ENCODE measurements around the gene ZNF783.
A peak's percentile ranks its signal among the peaks of the same experiment; 100 is the strongest.
"Not testable (repeated sequence)": the region's sequence is repeated elsewhere in the genome, so short reads cannot be mapped to it uniquely, and the experiment has no call there.

Gene ZNF783

DNA sequence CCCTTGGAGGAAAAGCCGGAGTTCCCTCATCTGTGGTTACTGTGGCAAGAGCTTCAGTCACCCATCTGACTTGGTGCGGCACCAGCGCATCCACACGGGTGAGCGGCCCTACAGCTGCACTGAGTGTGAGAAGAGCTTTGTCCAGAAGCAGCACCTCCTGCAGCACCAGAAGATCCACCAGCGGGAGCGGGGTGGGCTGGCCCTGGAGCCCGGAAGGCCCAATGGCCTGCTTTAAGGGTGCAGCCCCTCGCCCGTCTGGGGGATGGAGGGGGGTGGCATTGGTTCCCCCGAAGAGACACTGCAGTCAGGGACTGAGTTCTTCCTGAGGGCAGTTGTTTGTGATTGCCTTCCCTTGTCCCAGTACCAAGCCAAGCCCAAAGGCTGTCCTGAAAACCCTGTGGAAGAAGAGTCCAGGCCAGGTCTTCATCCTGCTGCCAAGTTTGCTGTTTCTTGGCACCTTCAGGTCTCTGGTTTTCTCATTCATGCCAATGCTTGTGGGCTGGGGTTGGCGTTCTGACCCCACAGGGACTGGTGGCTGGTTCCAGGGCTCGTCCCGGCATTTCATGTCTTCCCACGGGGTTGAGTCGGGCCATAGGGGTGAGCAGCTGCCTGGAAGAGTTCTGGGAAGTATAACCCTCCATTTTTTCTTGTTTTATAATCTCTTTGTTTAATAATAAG, 7.7 kb upstream of the ZNF783 start:
- Mint-ChIP-seq H3K27me3 (no peaks in the 10 kb centered on the region), H3K9me3 (no peaks in the 10 kb centered on the region), H3K4me1 (peaks cover 2% of the 10 kb centered on the region), H3K36me3 (peaks cover 39% of the 10 kb centered on the region), H3K27ac (no peak overlapping the region), H3K4me3 (no peak overlapping the region)
- no peak for ATAC-seq

DNA sequence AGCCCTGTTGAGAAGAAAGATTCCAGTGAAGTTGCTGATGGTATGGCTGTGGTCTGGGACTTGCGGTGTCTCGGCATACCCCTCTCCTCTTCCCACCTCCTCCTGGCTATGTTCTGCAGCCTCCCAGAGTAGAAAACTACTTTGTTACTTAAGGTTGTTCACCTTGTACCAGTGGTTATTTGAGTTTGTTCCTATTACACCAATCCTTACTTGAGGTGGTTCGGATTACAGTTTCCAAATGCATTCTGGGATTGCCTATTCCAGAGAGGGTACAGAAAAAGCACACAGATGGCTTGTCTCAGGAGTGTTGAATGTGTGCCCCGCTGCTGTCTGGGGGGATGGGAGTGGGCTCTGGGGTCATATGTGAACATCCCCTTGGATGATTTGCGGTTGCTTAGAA, 6.8 kb upstream of the ZNF783 start:
- H3K4me1 Mint-ChIP-seq: peaks cover 5% of the 10 kb centered on the region
- no peak overlapping the region for H3K4me3 Mint-ChIP-seq
- H3K36me3 Mint-ChIP-seq: peaks cover 37% of the 10 kb centered on the region
- H3K9me3 Mint-ChIP-seq: no peaks in the 10 kb centered on the region
- H3K27ac Mint-ChIP-seq: no peak overlapping the region
- H3K27me3 Mint-ChIP-seq: no peaks in the 10 kb centered on the region
- ATAC-seq: no peak

DNA sequence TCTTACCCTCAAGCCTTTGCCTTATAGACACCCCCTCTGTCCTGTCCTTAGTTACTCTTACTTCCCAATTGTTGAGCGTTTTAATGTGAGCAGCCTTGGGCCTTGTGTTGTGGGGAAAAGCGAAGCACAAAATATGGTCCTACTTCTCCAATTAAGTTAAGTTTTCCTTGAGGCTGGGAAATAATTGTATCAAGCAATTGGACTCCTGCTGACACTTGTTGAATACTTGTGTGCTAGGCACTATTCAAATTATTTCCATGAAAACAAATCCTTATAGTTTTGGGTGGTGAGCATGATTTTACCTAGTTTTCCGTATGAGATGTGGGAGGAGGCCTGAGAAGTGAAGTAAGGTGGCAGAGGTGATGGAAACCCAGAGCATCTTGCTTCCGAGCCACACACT, 5.4 kb upstream of the ZNF783 start:
- no peaks in the 10 kb centered on the region for H3K27me3 Mint-ChIP-seq
- no peak for ATAC-seq
- no peak overlapping the region for H3K27ac Mint-ChIP-seq
- peaks cover 16% of the 10 kb centered on the region for H3K4me1 Mint-ChIP-seq
- H3K4me3 Mint-ChIP-seq: no peak overlapping the region
- no peaks in the 10 kb centered on the region for H3K9me3 Mint-ChIP-seq
- H3K36me3 Mint-ChIP-seq: peaks cover 30% of the 10 kb centered on the region

DNA sequence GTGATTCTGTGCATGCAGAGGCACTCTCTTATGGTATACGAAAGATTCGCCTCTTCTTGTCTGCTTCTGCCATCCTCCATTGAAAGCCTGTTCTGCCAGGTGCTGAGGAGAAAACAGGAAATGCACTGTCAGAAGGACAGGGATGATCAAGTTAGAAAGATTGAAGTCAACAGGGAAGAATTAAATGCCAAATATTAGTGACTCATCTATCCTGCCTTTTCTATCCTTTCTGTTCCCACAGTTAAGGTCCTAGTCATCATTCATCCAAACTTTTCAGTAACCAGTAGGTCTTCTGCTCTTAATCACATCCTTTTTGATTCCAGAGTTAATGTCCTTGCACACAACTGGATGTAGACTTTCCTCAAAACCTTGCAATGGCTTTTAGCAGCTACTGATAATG, 4.8 kb upstream of the ZNF783 start:
- Mint-ChIP-seq H3K4me1 (peaks cover 17% of the 10 kb centered on the region), H3K4me3 (no peak overlapping the region), H3K9me3 (no peaks in the 10 kb centered on the region), H3K36me3 (peaks cover 26% of the 10 kb centered on the region), H3K27ac (no peak overlapping the region), H3K27me3 (no peaks in the 10 kb centered on the region)
- no peak for ATAC-seq

DNA sequence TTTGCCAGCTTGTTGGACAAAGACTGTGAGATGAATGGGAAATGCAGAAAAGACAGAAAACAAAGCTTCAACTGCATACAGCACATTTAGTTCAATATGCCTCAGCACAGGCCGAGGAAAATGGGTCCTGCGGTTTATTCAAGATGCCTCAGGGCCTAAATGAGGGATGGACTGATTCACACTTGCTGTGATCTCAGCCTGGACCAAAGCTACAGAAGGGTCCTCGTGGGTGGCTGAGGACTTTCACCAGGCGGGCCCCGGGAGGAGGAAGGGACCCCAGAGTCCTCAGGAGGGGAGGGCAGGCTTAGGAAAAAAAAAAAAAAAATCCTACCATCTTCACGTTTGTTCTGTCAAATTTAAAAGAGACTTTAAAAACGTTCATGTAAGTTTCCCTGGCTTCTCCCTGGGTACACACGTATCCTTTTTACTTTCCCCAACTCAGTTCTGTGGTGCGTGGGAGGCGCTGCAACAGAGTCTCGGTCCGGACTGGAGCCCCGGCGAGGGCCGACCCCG, 624 bp upstream of the ZNF783 start:
- Mint-ChIP-seq H3K27ac (peak overlapping the region; percentile 91), H3K27me3 (no peaks in the 10 kb centered on the region), H3K4me3 (peak overlapping the region; percentile 89), H3K9me3 (no peaks in the 10 kb centered on the region), H3K4me1 (peaks cover 35% of the 10 kb centered on the region), H3K36me3 (peaks cover 20% of the 10 kb centered on the region)
- no peak for ATAC-seq

DNA sequence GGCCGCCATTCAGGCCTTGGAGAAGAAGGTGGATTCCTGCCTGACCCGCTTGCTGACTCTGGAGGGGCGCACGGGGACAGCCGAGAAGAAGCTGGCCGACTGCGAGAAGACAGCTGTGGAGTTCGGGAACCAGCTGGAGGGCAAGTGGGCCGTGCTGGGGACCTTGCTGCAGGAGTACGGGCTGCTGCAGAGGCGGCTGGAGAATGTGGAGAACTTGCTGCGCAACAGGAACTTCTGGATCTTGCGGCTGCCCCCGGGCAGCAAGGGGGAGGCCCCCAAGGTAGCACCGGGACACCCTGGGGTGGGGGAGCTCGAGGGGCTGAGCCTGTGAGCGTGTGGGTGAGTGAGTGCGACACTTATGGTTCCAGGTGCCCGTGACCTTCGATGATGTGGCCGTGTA, 4.5 kb downstream of the ZNF783 start:
- no peak for ATAC-seq
- H3K9me3 Mint-ChIP-seq: peaks cover 3% of the 10 kb centered on the region
- H3K27ac Mint-ChIP-seq: no peak overlapping the region
- no peak overlapping the region for H3K4me3 Mint-ChIP-seq
- H3K27me3 Mint-ChIP-seq: no peaks in the 10 kb centered on the region
- H3K4me1 Mint-ChIP-seq: peaks cover 20% of the 10 kb centered on the region
- H3K36me3 Mint-ChIP-seq: peaks cover 63% of the 10 kb centered on the region

GRCh38 chr7:149267733-149268132, 5.7 kb downstream of the ZNF783 start:
- peaks cover 18% of the 10 kb centered on the region for H3K4me1 Mint-ChIP-seq
- no peaks in the 10 kb centered on the region for H3K27me3 Mint-ChIP-seq
- no peak for ATAC-seq
- H3K9me3 Mint-ChIP-seq: peaks cover 3% of the 10 kb centered on the region
- H3K36me3 Mint-ChIP-seq: peaks cover 71% of the 10 kb centered on the region
- H3K27ac Mint-ChIP-seq: no peak overlapping the region
- no peak overlapping the region for H3K4me3 Mint-ChIP-seq

DNA sequence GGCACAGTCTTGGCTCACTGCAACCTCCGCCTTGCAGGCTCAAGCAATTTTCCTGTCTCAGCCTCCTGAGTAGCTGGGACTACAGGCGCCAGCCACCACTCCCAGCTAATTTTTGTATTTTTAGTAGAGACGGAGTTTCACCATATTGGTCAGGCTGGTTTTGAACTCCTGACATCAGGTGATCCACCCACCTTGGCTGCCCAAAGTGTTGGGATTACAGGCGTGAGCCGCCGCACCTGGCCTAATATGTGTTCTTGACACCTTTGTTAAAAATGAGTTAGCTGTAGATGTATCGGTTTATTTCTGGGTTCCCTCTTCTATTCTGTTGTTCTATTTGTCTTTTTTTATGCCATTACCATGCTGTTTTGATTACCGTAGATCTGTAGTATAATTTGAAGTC, 12.4 kb downstream of the ZNF783 start:
- peaks cover 83% of the 10 kb centered on the region for H3K36me3 Mint-ChIP-seq

DNA sequence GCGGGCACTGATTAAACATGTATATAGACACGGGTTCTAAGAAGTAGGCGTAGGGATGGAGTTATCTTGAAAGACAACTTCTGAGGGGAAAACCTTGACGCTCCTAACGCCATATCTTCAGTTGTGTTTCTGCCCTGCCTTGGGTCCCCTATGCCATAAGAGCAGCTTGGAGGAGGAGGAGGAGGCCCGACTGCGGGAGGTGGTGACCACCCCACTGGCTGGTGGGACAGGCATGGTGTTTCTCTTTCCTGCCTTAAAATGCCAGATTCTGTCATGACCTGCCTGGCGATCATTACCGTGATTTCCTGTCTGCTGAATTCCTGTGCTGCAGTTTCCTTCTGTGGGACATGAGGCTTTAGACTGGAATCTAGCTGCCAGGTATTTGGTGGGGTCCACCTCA, 15.9 kb downstream of the ZNF783 start:
- Mint-ChIP-seq H3K9me3 (peaks cover 3% of the 10 kb centered on the region), H3K36me3 (peaks cover 81% of the 10 kb centered on the region), H3K27ac (no peak overlapping the region), H3K27me3 (no peaks in the 10 kb centered on the region), H3K4me3 (no peak overlapping the region), H3K4me1 (peaks cover 6% of the 10 kb centered on the region)
- ATAC-seq: no peak

More for the DNA sequence above, 12.4 kb downstream of the ZNF783 start:
- not testable (repeated sequence) for H3K9me3 Mint-ChIP-seq, H3K4me3 Mint-ChIP-seq, H3K4me1 Mint-ChIP-seq, ATAC-seq, H3K27ac Mint-ChIP-seq, H3K27me3 Mint-ChIP-seq

DNA sequence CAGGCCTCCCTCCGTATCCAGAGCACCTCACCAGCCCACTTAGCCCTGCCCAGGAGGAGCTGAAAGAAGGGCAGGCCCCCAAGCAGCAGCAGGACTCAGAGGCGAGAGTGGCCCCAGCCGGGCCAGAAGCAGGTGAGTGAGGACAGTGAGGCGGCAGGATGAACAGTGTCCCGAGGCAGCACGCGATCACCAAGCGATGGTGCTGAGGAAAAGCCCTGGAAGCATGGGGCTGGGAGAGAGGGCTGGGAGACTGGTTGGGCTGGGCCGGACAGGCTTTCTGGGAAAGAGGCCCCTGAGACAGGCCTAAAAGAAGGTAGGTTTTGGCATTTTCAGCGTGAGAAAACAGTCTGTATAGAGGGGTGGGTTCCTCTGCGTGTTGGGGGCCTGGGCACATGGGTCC, 16.4 kb downstream of the ZNF783 start:
- Mint-ChIP-seq H3K27me3 (no peaks in the 10 kb centered on the region), H3K4me1 (peaks cover under 1% of the 10 kb centered on the region), H3K27ac (no peak overlapping the region), H3K9me3 (peaks cover 3% of the 10 kb centered on the region), H3K4me3 (no peak overlapping the region), H3K36me3 (peaks cover 77% of the 10 kb centered on the region)
- no peak for ATAC-seq

GRCh38 chr7:149279111-149279743, 17.2 kb downstream of the ZNF783 start:
- H3K4me3 Mint-ChIP-seq: no peak overlapping the region
- H3K9me3 Mint-ChIP-seq: peaks cover 3% of the 10 kb centered on the region
- H3K36me3 Mint-ChIP-seq: peaks cover 68% of the 10 kb centered on the region
- no peak for ATAC-seq
- H3K4me1 Mint-ChIP-seq: peaks cover 4% of the 10 kb centered on the region
- H3K27me3 Mint-ChIP-seq: no peaks in the 10 kb centered on the region
- no peak overlapping the region for H3K27ac Mint-ChIP-seq

DNA sequence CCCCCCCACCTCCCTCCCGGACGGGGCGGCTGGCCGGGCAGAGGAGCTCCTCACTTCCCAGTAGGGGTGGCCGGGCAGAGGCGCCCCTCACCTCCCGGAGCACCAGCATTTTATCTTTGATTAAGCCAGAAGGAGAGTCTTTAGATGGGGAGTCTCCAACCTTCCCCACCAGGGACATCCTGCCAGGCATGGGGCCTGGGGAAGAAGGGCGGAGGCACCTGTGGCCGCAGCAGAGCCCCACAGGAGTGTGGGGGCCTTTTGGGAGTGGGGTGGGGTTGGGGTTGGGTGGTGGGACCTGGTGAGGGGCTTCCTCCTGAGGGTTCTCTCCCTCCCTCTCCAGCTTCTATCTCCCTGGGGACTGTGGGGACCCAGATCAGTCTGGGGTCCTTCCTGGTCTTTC, 18.2 kb downstream of the ZNF783 start:
- ATAC-seq: no peak

DNA sequence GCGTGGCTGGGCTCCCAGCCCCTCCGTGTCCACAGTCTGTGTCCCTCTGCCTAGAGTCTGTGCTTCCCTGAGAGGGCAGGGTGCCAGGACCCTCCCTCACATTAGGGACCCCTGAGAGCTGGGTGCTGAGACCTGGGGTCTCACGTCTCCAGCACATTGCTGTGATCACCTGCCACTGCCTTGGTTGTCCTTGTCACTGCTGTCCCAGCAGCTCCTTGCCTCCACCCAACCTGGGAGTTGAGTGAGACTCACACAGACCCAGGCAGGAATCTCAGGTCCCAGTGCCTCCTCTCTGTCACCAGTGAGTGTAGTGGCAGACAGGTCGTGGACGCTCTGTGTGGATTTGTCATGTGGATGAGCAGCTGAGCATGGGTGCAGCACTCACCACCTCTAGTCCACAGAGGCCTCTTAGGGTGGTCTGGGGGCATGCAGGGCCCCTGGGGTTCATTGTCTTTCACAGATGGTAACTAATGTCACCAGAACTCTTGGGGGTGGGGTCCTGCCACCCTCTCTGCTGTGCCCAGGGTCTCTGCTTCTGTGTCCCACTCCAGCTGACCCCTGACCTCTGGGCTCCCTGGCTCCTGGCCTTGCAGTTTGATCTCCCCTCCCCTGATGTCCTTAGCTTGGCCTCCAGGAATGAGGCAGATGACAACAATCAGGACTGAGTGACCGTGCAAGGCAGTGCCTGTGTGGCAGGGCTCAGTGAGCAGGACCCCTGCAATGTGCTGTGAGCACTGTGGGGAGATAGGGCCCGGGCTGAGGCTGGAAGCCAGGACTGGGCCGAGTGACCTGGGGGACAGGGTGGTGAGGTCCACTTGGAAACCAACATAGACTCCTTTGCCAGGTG, 18.9 kb downstream of the ZNF783 start:
- Mint-ChIP-seq H3K36me3 (peaks cover 52% of the 10 kb centered on the region), H3K27me3 (no peaks in the 10 kb centered on the region), H3K4me3 (no peak overlapping the region), H3K27ac (no peak overlapping the region), H3K4me1 (peaks cover 21% of the 10 kb centered on the region), H3K9me3 (no peaks in the 10 kb centered on the region)
- ATAC-seq: no peak

More for the DNA sequence above, 18.2 kb downstream of the ZNF783 start:
- Mint-ChIP-seq H3K9me3 (no peaks in the 10 kb centered on the region), H3K27ac (no peak overlapping the region), H3K36me3 (peaks cover 59% of the 10 kb centered on the region), H3K27me3 (no peaks in the 10 kb centered on the region), H3K4me3 (no peak overlapping the region), H3K4me1 (peaks cover 14% of the 10 kb centered on the region)

DNA sequence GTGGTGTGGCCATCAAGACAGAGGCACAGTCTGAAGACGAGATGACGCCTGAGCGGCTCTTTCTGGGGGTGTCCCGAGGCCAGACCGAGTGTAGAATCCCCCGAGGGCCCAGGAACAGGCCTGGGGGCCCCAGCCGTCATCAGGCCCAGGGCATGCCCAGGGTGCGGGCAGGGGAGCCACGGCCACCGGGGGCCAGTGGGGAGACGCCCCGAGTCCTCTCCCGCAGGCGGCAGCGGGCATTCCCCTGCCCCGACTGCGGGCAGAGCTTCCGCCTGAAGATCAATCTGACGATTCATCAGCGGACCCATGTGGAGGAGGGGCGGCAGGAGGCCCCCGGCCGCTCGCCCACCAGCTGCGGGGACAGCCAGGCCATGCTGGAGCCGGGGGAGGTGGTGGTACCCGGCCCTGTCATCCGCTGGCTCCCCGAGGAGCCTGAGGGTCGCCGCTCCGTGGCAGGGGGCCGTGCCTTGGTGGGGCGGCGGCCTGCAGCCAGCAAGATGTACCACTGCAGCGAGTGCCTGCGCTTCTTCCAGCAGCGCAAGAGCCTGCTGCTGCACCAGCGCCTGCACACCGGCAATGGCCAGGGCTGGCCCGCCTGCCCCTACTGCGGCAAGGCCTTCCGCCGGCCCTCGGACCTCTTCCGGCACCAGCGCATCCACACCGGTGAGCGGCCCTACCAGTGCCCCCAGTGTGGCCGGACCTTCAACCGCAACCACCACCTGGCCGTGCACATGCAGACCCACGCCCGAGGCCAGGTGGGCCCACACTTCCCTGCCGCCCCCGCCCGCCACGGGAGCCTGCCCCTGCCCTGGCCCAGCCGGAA, 19.7 kb downstream of the ZNF783 start:
- peaks cover 29% of the 10 kb centered on the region for H3K4me1 Mint-ChIP-seq
- H3K9me3 Mint-ChIP-seq: no peaks in the 10 kb centered on the region
- H3K36me3 Mint-ChIP-seq: peaks cover 46% of the 10 kb centered on the region
- no peak overlapping the region for H3K4me3 Mint-ChIP-seq
- H3K27me3 Mint-ChIP-seq: no peaks in the 10 kb centered on the region
- H3K27ac Mint-ChIP-seq: no peak overlapping the region
- no peak for ATAC-seq

DNA sequence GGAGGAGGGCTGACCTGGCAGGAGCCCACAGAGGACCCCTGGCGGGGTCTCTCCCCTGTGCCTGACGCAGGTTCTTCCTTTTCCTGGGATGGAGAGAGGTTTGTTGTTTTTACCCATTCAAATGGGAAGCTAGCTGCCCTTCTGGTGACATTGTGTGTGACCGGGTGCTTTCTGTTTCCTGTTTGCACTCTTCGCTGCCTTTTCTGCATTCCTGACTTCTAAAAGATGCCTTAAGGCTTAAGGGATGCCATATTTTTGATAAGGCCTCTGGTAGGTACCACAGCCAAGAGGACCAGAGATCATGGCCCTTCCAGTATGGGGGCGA, 20.3 kb downstream of the ZNF783 start:
- Mint-ChIP-seq H3K4me3 (no peak overlapping the region), H3K27ac (no peak overlapping the region)

More for the DNA sequence above, 20.3 kb downstream of the ZNF783 start:
- no peak for ATAC-seq
- H3K9me3 Mint-ChIP-seq: no peaks in the 10 kb centered on the region
- H3K4me1 Mint-ChIP-seq: peaks cover 32% of the 10 kb centered on the region
- H3K27me3 Mint-ChIP-seq: no peaks in the 10 kb centered on the region
- peaks cover 44% of the 10 kb centered on the region for H3K36me3 Mint-ChIP-seq
